ENCODE measurements around the gene LRP6. TPM values are rescaled to one million over a fixed set of nuclear protein-coding genes. Genes with fewer than 3 reads are reported as not detected.

LRP6 gene
- total RNA-seq, 1 experiment from 2014 or later: 62.4 TPM

GRCh38 chr12:12230275-12230674 is 36.6 kb downstream of the LRP6 start:
- H3K23me2 ChIP-seq (ENCODE audit: insufficient read length, low read depth, low read length, poor library complexity, severe bottlenecking): no peaks in the 10 kb centered on the region
- peaks cover 12% of the 10 kb centered on the region for H3K79me1 ChIP-seq (ENCODE audit: insufficient read depth, low read depth, low read length, poor library complexity, severe bottlenecking)
- H3K27ac ChIP-seq (ENCODE audit: insufficient read length, low read depth, low read length): no peak overlapping the region
- H2BK20ac ChIP-seq (ENCODE audit: low read depth, low read length, poor library complexity, severe bottlenecking): no peak overlapping the region
- Mint-ChIP-seq H3K4me3 (no peak overlapping the region), H3K27me3 (ENCODE audit: low read depth) (no peaks in the 10 kb centered on the region; the same call in 1 of the 2 replicates), H3K36me3 (ENCODE audit: insufficient read depth in 1 of 3, low read depth in 3 of 3) (peaks cover 0 to 5% (median 0%) of the 10 kb centered on the region in 3 experiments; a peak in 1 of 7 replicates), H3K9me3 (0 out of 5 replicates have a peak, but pooled peaks cover 0 to 3% of the 10 kb centered on the region in 2 experiments), H3K4me1 (peaks cover 38 to 49% of the 10 kb centered on the region in 2 experiments), H3K27ac (no peak overlapping the region)
- H2AFZ ChIP-seq (ENCODE audit: low read length): no peak overlapping the region
- H3K14ac ChIP-seq (ENCODE audit: insufficient read depth, low read length): no peak overlapping the region
- no CpG with 5 or more reads among the region's 1 CpG for WGBS (ENCODE audit: extremely low coverage, insufficient read length, low lambda C conversion rate)
- no peak overlapping the region for H3T11ph ChIP-seq (ENCODE audit: low read length)
- H3K9ac ChIP-seq (ENCODE audit: extremely low read depth, insufficient read length, low read length): no peak overlapping the region
- no peak overlapping the region for H3K56ac ChIP-seq (ENCODE audit: insufficient read length, low read depth, low read length)
- H3K79me2 ChIP-seq (ENCODE audit: insufficient read depth, low read length): peaks cover 31% of the 10 kb centered on the region; the same call in 1 of the 2 replicates
- peaks cover 3% of the 10 kb centered on the region; the same call in 1 of the 2 replicates for H3K4me1 ChIP-seq (ENCODE audit: insufficient read depth, low read length)
- TF ChIP-seq, protein P1, sequence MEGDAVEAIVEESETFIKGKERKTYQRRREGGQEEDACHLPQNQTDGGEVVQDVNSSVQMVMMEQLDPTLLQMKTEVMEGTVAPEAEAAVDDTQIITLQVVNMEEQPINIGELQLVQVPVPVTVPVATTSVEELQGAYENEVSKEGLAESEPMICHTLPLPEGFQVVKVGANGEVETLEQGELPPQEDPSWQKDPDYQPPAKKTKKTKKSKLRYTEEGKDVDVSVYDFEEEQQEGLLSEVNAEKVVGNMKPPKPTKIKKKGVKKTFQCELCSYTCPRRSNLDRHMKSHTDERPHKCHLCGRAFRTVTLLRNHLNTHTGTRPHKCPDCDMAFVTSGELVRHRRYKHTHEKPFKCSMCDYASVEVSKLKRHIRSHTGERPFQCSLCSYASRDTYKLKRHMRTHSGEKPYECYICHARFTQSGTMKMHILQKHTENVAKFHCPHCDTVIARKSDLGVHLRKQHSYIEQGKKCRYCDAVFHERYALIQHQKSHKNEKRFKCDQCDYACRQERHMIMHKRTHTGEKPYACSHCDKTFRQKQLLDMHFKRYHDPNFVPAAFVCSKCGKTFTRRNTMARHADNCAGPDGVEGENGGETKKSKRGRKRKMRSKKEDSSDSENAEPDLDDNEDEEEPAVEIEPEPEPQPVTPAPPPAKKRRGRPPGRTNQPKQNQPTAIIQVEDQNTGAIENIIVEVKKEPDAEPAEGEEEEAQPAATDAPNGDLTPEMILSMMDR (conservative IDR thresholded peaks at IDR 0.05): no peak
- H4K91ac ChIP-seq (ENCODE audit: insufficient read length, low read depth, low read length): no peak overlapping the region
- no peak overlapping the region for H3K4me2 ChIP-seq (ENCODE audit: insufficient read depth, insufficient read length, low read length)
- no peak overlapping the region for H4K8ac ChIP-seq (replicated peaks; ENCODE audit: insufficient read length, low read depth, low read length)
- no peak for DNase-seq
- no peak overlapping the region for H2AK5ac ChIP-seq (ENCODE audit: insufficient read length, low read length)
- no peak overlapping the region for H4K5ac ChIP-seq (ENCODE audit: insufficient read length, low read depth, low read length)
- H2BK12ac ChIP-seq (ENCODE audit: insufficient read length, low read depth, low read length): no peak overlapping the region
- no peak overlapping the region for H2BK120ac ChIP-seq (ENCODE audit: low read depth, low read length, poor library complexity, severe bottlenecking)
- H3K23ac ChIP-seq (ENCODE audit: insufficient read length, low read depth, low read length): no peak overlapping the region
- H2BK5ac ChIP-seq (ENCODE audit: insufficient read length, low read length): no peak overlapping the region
- no peak overlapping the region for H3K18ac ChIP-seq (ENCODE audit: insufficient read length, low read depth, low read length)
- no peaks in the 10 kb centered on the region for H3K27me3 ChIP-seq (ENCODE audit: insufficient read depth, low read length)
- H2BK15ac ChIP-seq (ENCODE audit: low read depth, low read length): no peak overlapping the region
- no peaks in the 10 kb centered on the region for H4K20me1 ChIP-seq (ENCODE audit: control insufficient read depth, insufficient read depth, insufficient read length)
- no peaks in the 10 kb centered on the region for H3K9me3 ChIP-seq (ENCODE audit: control insufficient read depth, low read depth, low read length)
- H3K4ac ChIP-seq (ENCODE audit: low read depth, low read length): no peak overlapping the region
